A549 treated with ZK216348 at 1 μM for 4 hours (cell line): Measurements from ENCODE around the gene ADGRL1. TPM values are rescaled to one million over a fixed set of nuclear protein-coding genes. Genes with fewer than 3 reads are reported as not detected.

Source experiments
- total RNA-seq: library from RNA; stranded (reverse); fragments of 200-300 nt; extraction: Qiagen RNA extraction; gene quantifications from 5 replicates; pipeline ENCODE4 v1.2.3, GENCODE V29; 2022; ENCODE audit warnings: low read depth

Gene ADGRL1
- 2.3 to 5.8 TPM (median 5.1 TPM) in 5 replicates for total RNA-seq

GRCh38 chr19:14205452-14206287 lies at the start of gene ADGRL1:
TSS of gene ADGRL1 (minus strand) at chr19:14206169. CDS start at chr19:14183602, 22,567 bp downstream.

GRCh38 chr19:14136509-14137281 lies 69.3 kb downstream of the ADGRL1 start, which contains the start of gene ASF1B:
TSS of gene ASF1B (minus strand) at chr19:14136589. CDS start at chr19:14136456, 133 bp downstream.

GRCh38 chr19:14117668-14118164 lies 88.3 kb downstream of the ADGRL1 start, which contains the start of gene PRKACA:
TSS of gene PRKACA (minus strand) at chr19:14117762. CDS start at chr19:14117547, 215 bp downstream.

Other genes starting within 250 kb of the ADGRL1 start
- gene RFX1, start 199.8 kb downstream of the ADGRL1 start, total RNA-seq: 2.2 to 6.5 TPM (median 5.8 TPM) in 5 replicates
- not detected in 5 replicates for gene RLN3, start 178.0 kb downstream of the ADGRL1 start, total RNA-seq
- gene IL27RA, start 174.4 kb downstream of the ADGRL1 start, total RNA-seq: 5.7 to 10.9 TPM (median 9.8 TPM) in 5 replicates
- 1.4 to 3.5 TPM (median 1.8 TPM) in 5 replicates for gene PALM3, start 144.1 kb downstream of the ADGRL1 start, total RNA-seq
- gene MISP3, start 133.4 kb downstream of the ADGRL1 start, total RNA-seq: 2.1 to 5.4 TPM (median 3.9 TPM) in 5 replicates
- gene C19orf67, start 120.4 kb downstream of the ADGRL1 start, total RNA-seq: not detected in 5 replicates
- 25.4 to 49.0 TPM (median 42.9 TPM) in 5 replicates for gene SAMD1, start 115.4 kb downstream of the ADGRL1 start, total RNA-seq
- gene PRKACA, start 88.4 kb downstream of the ADGRL1 start, total RNA-seq: 33.3 to 37.7 TPM (median 34.9 TPM) in 5 replicates
- 24.7 to 33.8 TPM (median 33.5 TPM) in 5 replicates for gene ASF1B, start 69.6 kb downstream of the ADGRL1 start, total RNA-seq
- 58.3 to 92.8 TPM (median 84.1 TPM) in 5 replicates for gene ADGRE5, start 175.3 kb upstream of the ADGRL1 start, total RNA-seq
- gene DDX39A, start 213.2 kb upstream of the ADGRL1 start, total RNA-seq: 101 to 140 TPM (median 126 TPM) in 5 replicates
- 45.7 to 82.7 TPM (median 78.9 TPM) in 5 replicates for gene PKN1, start 227.1 kb upstream of the ADGRL1 start, total RNA-seq